Sigmoid colon (tissue), 4 donors: ENCODE measurements around the gene KRTAP20-2.

Source experiments
- EP300 ChIP-seq, 4 donors: sonication (generic); formaldehyde crosslinking; IDR thresholded peaks; one replicate each; pipeline ENCODE4 v1.6.1; 2017; ENCODE audit warnings: antibody characterized with exemption in 4 of 4
- POLR2AphosphoS5 ChIP-seq, 4 donors: sonication (generic); formaldehyde crosslinking; IDR thresholded peaks; one replicate each; pipeline ENCODE4 v1.6.1; 2017; ENCODE audit warnings: antibody characterized with exemption in 4 of 4
- TF ChIP-seq, protein P1 (sequence below), 4 experiments: fragments of 450-650 bp in 3 of 4; fragments of 200-600 bp in 1 of 4; IDR thresholded peaks; one replicate each; pipeline ENCODE4 v1.5.1; 2016 to 2019; ENCODE audit warnings: antibody characterized with exemption in 4 of 4, mild to moderate bottlenecking in 3 of 4, moderate library complexity in 2 of 4

GRCh38 chr21:30615199-30615598, 19.8 kb upstream of the KRTAP20-2 start:
- TF ChIP-seq, protein P1, sequence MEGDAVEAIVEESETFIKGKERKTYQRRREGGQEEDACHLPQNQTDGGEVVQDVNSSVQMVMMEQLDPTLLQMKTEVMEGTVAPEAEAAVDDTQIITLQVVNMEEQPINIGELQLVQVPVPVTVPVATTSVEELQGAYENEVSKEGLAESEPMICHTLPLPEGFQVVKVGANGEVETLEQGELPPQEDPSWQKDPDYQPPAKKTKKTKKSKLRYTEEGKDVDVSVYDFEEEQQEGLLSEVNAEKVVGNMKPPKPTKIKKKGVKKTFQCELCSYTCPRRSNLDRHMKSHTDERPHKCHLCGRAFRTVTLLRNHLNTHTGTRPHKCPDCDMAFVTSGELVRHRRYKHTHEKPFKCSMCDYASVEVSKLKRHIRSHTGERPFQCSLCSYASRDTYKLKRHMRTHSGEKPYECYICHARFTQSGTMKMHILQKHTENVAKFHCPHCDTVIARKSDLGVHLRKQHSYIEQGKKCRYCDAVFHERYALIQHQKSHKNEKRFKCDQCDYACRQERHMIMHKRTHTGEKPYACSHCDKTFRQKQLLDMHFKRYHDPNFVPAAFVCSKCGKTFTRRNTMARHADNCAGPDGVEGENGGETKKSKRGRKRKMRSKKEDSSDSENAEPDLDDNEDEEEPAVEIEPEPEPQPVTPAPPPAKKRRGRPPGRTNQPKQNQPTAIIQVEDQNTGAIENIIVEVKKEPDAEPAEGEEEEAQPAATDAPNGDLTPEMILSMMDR (IDR thresholded peaks at IDR 0.05) = no peak
- no peak for TF ChIP-seq POLR2AphosphoS5 (IDR thresholded peaks at IDR 0.05)
- TF ChIP-seq EP300 (IDR thresholded peaks at IDR 0.05) = no peak
